Activated naive CD8-positive, alpha-beta T cell treated with anti-CD3 and anti-CD28 coated beads, Interleukin-2, amount 50 U/mL, for 24 hours (primary cell): ENCODE measurements around the gene KANK2.
"Not testable (repeated sequence)": the region's sequence is repeated elsewhere in the genome, so short reads cannot be mapped to it uniquely, and the experiment has no call there.

ENCODE experiments used
- ATAC-seq: fragments of 150-1000 bp; cut with Tn5 transposase; one replicate; pipeline ENCODE4 v1.10.0; 2021
- DNase-seq: peaks from one replicate; pipeline ENCODE4 v3.0.0; 2021
- H3K27ac Mint-ChIP-seq: one replicate; pipeline ENCODE4 v1.8.0; 2021; ENCODE audit warnings: mild to moderate bottlenecking, mixed read lengths
- H3K27me3 Mint-ChIP-seq: one replicate; pipeline ENCODE4 v1.8.0; 2021; ENCODE audit warnings: mixed read lengths
- H3K36me3 Mint-ChIP-seq: one replicate; pipeline ENCODE4 v1.8.0; 2021; ENCODE audit warnings: low read depth, mixed read lengths
- H3K4me1 Mint-ChIP-seq: one replicate; pipeline ENCODE4 v1.8.0; 2021; ENCODE audit warnings: mixed read lengths
- H3K4me3 Mint-ChIP-seq: one replicate; pipeline ENCODE4 v1.8.0; 2021; ENCODE audit warnings: mild to moderate bottlenecking, moderate library complexity, mixed read lengths
- H3K9me3 Mint-ChIP-seq: one replicate; pipeline ENCODE4 v1.8.0; 2021; ENCODE audit warnings: mixed read lengths

Gene KANK2

GRCh38 chr19:11138601-11139300, 58.6 kb downstream of the KANK2 start:
- no peaks in the 10 kb centered on the region for H3K36me3 Mint-ChIP-seq
- ATAC-seq = peak; percentile 8
- no peak for DNase-seq
- no peaks in the 10 kb centered on the region for H3K9me3 Mint-ChIP-seq
- H3K4me3 Mint-ChIP-seq = no peak overlapping the region
- H3K27ac Mint-ChIP-seq = no peak overlapping the region
- no peaks in the 10 kb centered on the region for H3K27me3 Mint-ChIP-seq
- peaks cover 8% of the 10 kb centered on the region for H3K4me1 Mint-ChIP-seq

GRCh38 chr19:11137542-11138384, 59.6 kb downstream of the KANK2 start:
- Mint-ChIP-seq H3K27ac (peak overlapping the region; percentile 39), H3K27me3 (no peaks in the 10 kb centered on the region), H3K36me3 (peaks cover 3% of the 10 kb centered on the region), H3K9me3 (no peaks in the 10 kb centered on the region), H3K4me3 (peak overlapping the region; percentile 56), H3K4me1 (peaks cover 8% of the 10 kb centered on the region)
- peak; percentile 52 for ATAC-seq
- DNase-seq = peak; percentile 61

GRCh38 chr19:11136400-11137101, 60.8 kb downstream of the KANK2 start:
- Mint-ChIP-seq H3K4me1 (peaks cover 8% of the 10 kb centered on the region), H3K36me3 (peaks cover 9% of the 10 kb centered on the region), H3K27ac (no peak overlapping the region), H3K4me3 (no peak overlapping the region), H3K27me3 (no peaks in the 10 kb centered on the region), H3K9me3 (no peaks in the 10 kb centered on the region)
- ATAC-seq (no peak), DNase-seq (no peak)

- peaks cover 39% of the 10 kb centered on the region for H3K36me3 Mint-ChIP-seq
- H3K4me3 Mint-ChIP-seq = no peak overlapping the region
- H3K27ac Mint-ChIP-seq = no peak overlapping the region
- no peaks in the 10 kb centered on the region for H3K27me3 Mint-ChIP-seq
- H3K9me3 Mint-ChIP-seq = no peaks in the 10 kb centered on the region
- H3K4me1 Mint-ChIP-seq = peaks cover 1% of the 10 kb centered on the region
- ATAC-seq (no peak), DNase-seq (no peak)
These were observed 65.9 kb downstream of the KANK2 start for GRCh38 chr19:11131471-11131870.

GRCh38 chr19:11130824-11131455, 66.4 kb downstream of the KANK2 start:
- Mint-ChIP-seq H3K9me3 (no peaks in the 10 kb centered on the region), H3K4me3 (no peak overlapping the region), H3K27me3 (no peaks in the 10 kb centered on the region), H3K4me1 (peaks cover 1% of the 10 kb centered on the region), H3K27ac (no peak overlapping the region), H3K36me3 (peaks cover 45% of the 10 kb centered on the region)
- DNase-seq (peak; percentile 77), ATAC-seq (peak; percentile 74)

- ATAC-seq (no peak), DNase-seq (no peak)
- peaks cover 1% of the 10 kb centered on the region for H3K4me1 Mint-ChIP-seq
- no peak overlapping the region for H3K4me3 Mint-ChIP-seq
- no peaks in the 10 kb centered on the region for H3K27me3 Mint-ChIP-seq
- no peak overlapping the region for H3K27ac Mint-ChIP-seq
- H3K36me3 Mint-ChIP-seq = peaks cover 53% of the 10 kb centered on the region
- H3K9me3 Mint-ChIP-seq = no peaks in the 10 kb centered on the region
These were observed 69.4 kb downstream of the KANK2 start for GRCh38 chr19:11127905-11128304.

GRCh38 chr19:11125994-11126685, 71.2 kb downstream of the KANK2 start:
- peak; percentile 58 for ATAC-seq
- H3K9me3 Mint-ChIP-seq = no peaks in the 10 kb centered on the region
- H3K27me3 Mint-ChIP-seq = no peaks in the 10 kb centered on the region
- no peak overlapping the region for H3K4me3 Mint-ChIP-seq
- peaks cover 45% of the 10 kb centered on the region for H3K36me3 Mint-ChIP-seq
- no peak overlapping the region for H3K27ac Mint-ChIP-seq
- DNase-seq = peak; percentile 78
- peaks cover 1% of the 10 kb centered on the region for H3K4me1 Mint-ChIP-seq

- H3K4me1 Mint-ChIP-seq, ATAC-seq, DNase-seq, H3K9me3 Mint-ChIP-seq, H3K4me3 Mint-ChIP-seq, H3K27me3 Mint-ChIP-seq, H3K27ac Mint-ChIP-seq: not testable (repeated sequence)
- H3K36me3 Mint-ChIP-seq = peaks cover 47% of the 10 kb centered on the region
These were observed 73.2 kb downstream of the KANK2 start for GRCh38 chr19:11124157-11124556.

GRCh38 chr19:11123114-11123513, 74.2 kb downstream of the KANK2 start:
- H3K4me1 Mint-ChIP-seq = no peaks in the 10 kb centered on the region
- H3K27ac Mint-ChIP-seq = no peak overlapping the region
- no peaks in the 10 kb centered on the region for H3K27me3 Mint-ChIP-seq
- no peak overlapping the region for H3K4me3 Mint-ChIP-seq
- peaks cover 54% of the 10 kb centered on the region for H3K36me3 Mint-ChIP-seq
- ATAC-seq (no peak), DNase-seq (no peak)
- H3K9me3 Mint-ChIP-seq = no peaks in the 10 kb centered on the region

- not testable (repeated sequence) for H3K4me3 Mint-ChIP-seq, ATAC-seq, H3K4me1 Mint-ChIP-seq, H3K27me3 Mint-ChIP-seq, DNase-seq, H3K27ac Mint-ChIP-seq, H3K9me3 Mint-ChIP-seq
- peaks cover 56% of the 10 kb centered on the region for H3K36me3 Mint-ChIP-seq
These were observed 75.4 kb downstream of the KANK2 start for GRCh38 chr19:11121963-11122362.

- no peak for ATAC-seq
- no peaks in the 10 kb centered on the region for H3K4me1 Mint-ChIP-seq
- H3K27ac Mint-ChIP-seq = no peak overlapping the region
- no peaks in the 10 kb centered on the region for H3K27me3 Mint-ChIP-seq
- DNase-seq = no peak
- H3K9me3 Mint-ChIP-seq = no peaks in the 10 kb centered on the region
- H3K4me3 Mint-ChIP-seq = no peak overlapping the region
- peaks cover 70% of the 10 kb centered on the region for H3K36me3 Mint-ChIP-seq
These were observed 80.8 kb downstream of the KANK2 start for GRCh38 chr19:11116507-11116906.

- ATAC-seq (no peak), DNase-seq (no peak)
- Mint-ChIP-seq H3K4me3 (no peak overlapping the region), H3K27me3 (no peaks in the 10 kb centered on the region), H3K27ac (no peak overlapping the region), H3K9me3 (no peaks in the 10 kb centered on the region), H3K36me3 (peaks cover 73% of the 10 kb centered on the region), H3K4me1 (no peaks in the 10 kb centered on the region)
These were observed 81.4 kb downstream of the KANK2 start for GRCh38 chr19:11115895-11116446.

- Mint-ChIP-seq H3K27ac (no peak overlapping the region), H3K4me1 (no peaks in the 10 kb centered on the region), H3K36me3 (peaks cover 68% of the 10 kb centered on the region), H3K27me3 (no peaks in the 10 kb centered on the region), H3K4me3 (no peak overlapping the region), H3K9me3 (no peaks in the 10 kb centered on the region)
- ATAC-seq = no peak
- DNase-seq = no peak
These were observed 82.3 kb downstream of the KANK2 start for GRCh38 chr19:11115042-11115441.
